Neural progenitor cell (in vitro differentiated cells): ENCODE measurements around the gene PFKFB4. TPM values are rescaled to one million over a fixed set of nuclear protein-coding genes. Genes with fewer than 3 reads are reported as not detected.
"Not testable (repeated sequence)": the region's sequence is repeated elsewhere in the genome, so short reads cannot be mapped to it uniquely, and the experiment has no call there.

Experiments used
- DNase-seq: peaks from one replicate; pipeline ENCODE4 v3.0.0-alpha.2; 2016; ENCODE audit warnings: low spot score
- H2AFZ ChIP-seq: fragments of 200-600 bp; sonication (generic); replicated peaks from 2 replicates; pipeline ENCODE4 v1.6.1; 2016; ENCODE audit warnings: antibody characterized with exemption
- H3F3A ChIP-seq: fragments of 200-600 bp; sonication (generic); 2 replicates; pipeline ENCODE4 v1.6.1; 2016; ENCODE audit warnings: antibody characterized with exemption, low read depth
- H3K27ac ChIP-seq: fragments of 200-600 bp; sonication (generic); 2 replicates; pipeline ENCODE4 v1.5.1; 2016; ENCODE audit warnings: mild to moderate bottlenecking
- H3K27me3 ChIP-seq: fragments of 200-600 bp; sonication (generic); 2 replicates; pipeline ENCODE4 v1.6.1; 2016; ENCODE audit warnings: mild to moderate bottlenecking, moderate library complexity
- H3K36me3 ChIP-seq: fragments of 200-600 bp; sonication (generic); 2 replicates; pipeline ENCODE4 v1.5.1; 2016
- H3K4me1 ChIP-seq: fragments of 200-600 bp; sonication (generic); 2 replicates; pipeline ENCODE4 v1.6.1; 2016; ENCODE audit warnings: mixed run types
- H3K4me2 ChIP-seq: fragments of 200-600 bp; sonication (generic); 2 replicates; pipeline ENCODE4 v1.6.1; 2016
- H3K4me3 ChIP-seq: fragments of 200-600 bp; sonication (generic); 2 replicates; pipeline ENCODE4 v1.5.1; 2016
- H3K79me2 ChIP-seq: fragments of 200-600 bp; sonication (generic); 2 replicates; pipeline ENCODE4 v1.6.1; 2016; ENCODE audit warnings: low read depth
- H3K9ac ChIP-seq: fragments of 200-600 bp; sonication (generic); 2 replicates; pipeline ENCODE4 v1.6.1; 2016
- H3K9me3 ChIP-seq: fragments of 200-600 bp; sonication (generic); 2 replicates; pipeline ENCODE4 v1.5.1; 2016; ENCODE audit warnings: low read depth
- H4K20me1 ChIP-seq: fragments of 200-600 bp; sonication (generic); 2 replicates; pipeline ENCODE4 v1.6.1; 2016; ENCODE audit warnings: low read depth
- H3K27ac Mint-ChIP-seq: 3 replicates; pipeline ENCODE4 v1.8.0; 2021; ENCODE audit warnings: mixed read lengths
- H3K27me3 Mint-ChIP-seq: 2 replicates; pipeline ENCODE4 v1.8.0; 2022; ENCODE audit warnings: low read depth, mild to moderate bottlenecking, inconsistent platforms, moderate library complexity, mixed read lengths; ENCODE audit not compliant: insufficient read depth
- H3K36me3 Mint-ChIP-seq: 3 replicates; pipeline ENCODE4 v1.8.0; 2021; ENCODE audit warnings: mixed read lengths
- H3K4me1 Mint-ChIP-seq: 3 replicates; pipeline ENCODE4 v1.8.0; 2021; ENCODE audit warnings: mixed read lengths
- H3K4me3 Mint-ChIP-seq: 3 replicates; pipeline ENCODE4 v1.8.0; 2021; ENCODE audit warnings: mild to moderate bottlenecking, moderate library complexity, mixed read lengths
- H3K9me3 Mint-ChIP-seq: 3 replicates; pipeline ENCODE4 v1.8.0; 2020; ENCODE audit warnings: mixed read lengths
- CTCF ChIP-seq: fragments of 200-600 bp; sonication (generic); IDR thresholded peaks from 2 replicates; pipeline ENCODE4 v1.5.1; 2017; ENCODE audit warnings: antibody characterized with exemption, mild to moderate bottlenecking
- EZH2 ChIP-seq: fragments of 200-600 bp; sonication (generic); IDR thresholded peaks from 2 replicates; pipeline ENCODE4 v1.6.1; 2017; ENCODE audit warnings: antibody characterized with exemption, mild to moderate bottlenecking, moderate library complexity
- EZH2phosphoT487 ChIP-seq: fragments of 200-600 bp; sonication (generic); IDR thresholded peaks from 2 replicates; pipeline ENCODE4 v1.6.1; 2017; ENCODE audit warnings: antibody characterized with exemption
- total RNA-seq: library from RNA; depleted of rRNA; stranded (reverse); fragments of >200 nt; gene quantifications from 2 replicates; pipeline ENCODE4 v1.2.3, GENCODE V29; 2015; ENCODE audit warnings: low replicate concordance

The PFKFB4 gene
- total RNA-seq, 1 donor from 2014 or later = 59.5 TPM

GRCh38 chr3:48532271-48532976 is 24.2 kb downstream of the PFKFB4 start:
- Mint-ChIP-seq H3K4me3 (no peak overlapping the region), H3K27ac (no peak overlapping the region), H3K9me3 (no peaks in the 10 kb centered on the region), H3K36me3 (peaks cover 35% of the 10 kb centered on the region), H3K4me1 (no peaks in the 10 kb centered on the region), H3K27me3 (peaks cover 2% of the 10 kb centered on the region)
- Histone ChIP-seq H3K36me3 (no peaks in the 10 kb centered on the region), H2AFZ (no peak overlapping the region), H3K79me2 (no peaks in the 10 kb centered on the region), H3K9ac (no peak overlapping the region), H3K27me3 (no peaks in the 10 kb centered on the region), H3K4me1 (no peaks in the 10 kb centered on the region), H3K4me2 (no peak overlapping the region), H3K9me3 (no peaks in the 10 kb centered on the region), H3K4me3 (no peak overlapping the region), H3K27ac (no peak overlapping the region), H4K20me1 (no peaks in the 10 kb centered on the region), H3F3A (peaks cover 4% of the 10 kb centered on the region)
- TF ChIP-seq EZH2 (no peak), EZH2phosphoT487 (no peak), CTCF (no peak)
- no peak for DNase-seq

GRCh38 chr3:48530701-48531100 is 25.9 kb downstream of the PFKFB4 start:
- H3K4me3 Mint-ChIP-seq, H3K27me3 ChIP-seq, H3K36me3 ChIP-seq, H3K9me3 Mint-ChIP-seq, H3K27ac ChIP-seq, H3K9me3 ChIP-seq, H3K27me3 Mint-ChIP-seq, H2AFZ ChIP-seq, H3K4me1 ChIP-seq, H4K20me1 ChIP-seq, H3F3A ChIP-seq, H3K79me2 ChIP-seq, DNase-seq, H3K4me3 ChIP-seq, H3K27ac Mint-ChIP-seq, H3K4me2 ChIP-seq, H3K9ac ChIP-seq, H3K4me1 Mint-ChIP-seq: not testable (repeated sequence)
- peaks cover 31% of the 10 kb centered on the region for H3K36me3 Mint-ChIP-seq

- no peaks in the 10 kb centered on the region for H3K36me3 ChIP-seq
- no peaks in the 10 kb centered on the region for H3K9me3 ChIP-seq
- H3K27me3 ChIP-seq = no peaks in the 10 kb centered on the region
- no peaks in the 10 kb centered on the region for H3K4me1 ChIP-seq
- H3K9ac ChIP-seq = no peak overlapping the region
- no peaks in the 10 kb centered on the region for H3K79me2 ChIP-seq
- Mint-ChIP-seq H3K9me3 (no peaks in the 10 kb centered on the region), H3K36me3 (peaks cover 24% of the 10 kb centered on the region), H3K27ac (no peak overlapping the region), H3K4me3 (no peak overlapping the region), H3K4me1 (no peaks in the 10 kb centered on the region), H3K27me3 (no peaks in the 10 kb centered on the region)
- H3F3A ChIP-seq = no peaks in the 10 kb centered on the region
- no peak for DNase-seq
- TF ChIP-seq EZH2phosphoT487 (no peak), EZH2 (no peak), CTCF (no peak)
- no peak overlapping the region for H3K27ac ChIP-seq
- H3K4me3 ChIP-seq = no peak overlapping the region
- H2AFZ ChIP-seq = no peak overlapping the region
- H3K4me2 ChIP-seq = no peak overlapping the region
- no peaks in the 10 kb centered on the region for H4K20me1 ChIP-seq
Measured at GRCh38 chr3:48528754-48529153, 27.8 kb downstream of the PFKFB4 start.

- no peak for DNase-seq
- H2AFZ ChIP-seq = no peak overlapping the region
- no peak for TF ChIP-seq CTCF
- TF ChIP-seq EZH2 = no peak
- TF ChIP-seq EZH2phosphoT487 = no peak
- H3F3A ChIP-seq = no peaks in the 10 kb centered on the region
- Mint-ChIP-seq H3K36me3 (peaks cover 25% of the 10 kb centered on the region), H3K27me3 (no peaks in the 10 kb centered on the region), H3K4me3 (no peak overlapping the region), H3K27ac (no peak overlapping the region), H3K4me1 (no peaks in the 10 kb centered on the region), H3K9me3 (no peaks in the 10 kb centered on the region)
- no peak overlapping the region for H3K4me2 ChIP-seq
- no peaks in the 10 kb centered on the region for H3K27me3 ChIP-seq
- no peaks in the 10 kb centered on the region for H3K9me3 ChIP-seq
- H4K20me1 ChIP-seq = no peaks in the 10 kb centered on the region
- no peaks in the 10 kb centered on the region for H3K79me2 ChIP-seq
- H3K4me1 ChIP-seq = no peaks in the 10 kb centered on the region
- no peak overlapping the region for H3K4me3 ChIP-seq
- no peak overlapping the region for H3K9ac ChIP-seq
- H3K27ac ChIP-seq = no peak overlapping the region
- H3K36me3 ChIP-seq = no peaks in the 10 kb centered on the region
Measured at GRCh38 chr3:48528048-48528447, 28.6 kb downstream of the PFKFB4 start.
